GM23338 (cell line): ENCODE results near the gene DRD4. TPM values are rescaled to one million over a fixed set of nuclear protein-coding genes. Genes with fewer than 3 reads are reported as not detected.

ENCODE experiments used
- ATAC-seq: fragments of 200-7000 bp; cut with Tn5 transposase; 3 replicates; pipeline ENCODE4 v1.9.1; 2020
- DNase-seq: peaks from one replicate; pipeline ENCODE4 v3.0.0-alpha.2; 2015; ENCODE audit warnings: low spot score
- H2AFZ ChIP-seq: fragments of 200-600 bp; sonication (generic); 2 replicates; pipeline ENCODE4 v1.8.0; 2016; ENCODE audit warnings: antibody characterized with exemption, mild to moderate bottlenecking, moderate library complexity
- H3F3A ChIP-seq: fragments of 200-600 bp; sonication (generic); replicated peaks from 2 replicates; pipeline ENCODE4 v1.8.0; 2017; ENCODE audit warnings: antibody characterized with exemption, mixed run types, low read depth
- H3K27ac ChIP-seq: fragments of 200-600 bp; sonication (generic); 2 replicates; pipeline ENCODE4 v1.6.1; 2016; ENCODE audit warnings: low read depth
- H3K27me3 ChIP-seq: fragments of 200-600 bp; sonication (generic); 2 replicates; pipeline ENCODE4 v1.8.0; 2016; ENCODE audit warnings: mild to moderate bottlenecking, mixed run types, moderate library complexity; ENCODE audit not compliant: insufficient read depth
- H3K36me3 ChIP-seq: fragments of 200-600 bp; sonication (generic); 2 replicates; pipeline ENCODE4 v1.8.0; 2016; ENCODE audit warnings: mild to moderate bottlenecking; ENCODE audit not compliant: insufficient read depth
- H3K4me1 ChIP-seq: fragments of 200-600 bp; sonication (generic); 2 replicates; pipeline ENCODE4 v1.8.0; 2016; ENCODE audit warnings: mild to moderate bottlenecking, moderate library complexity; ENCODE audit not compliant: insufficient read depth
- H3K4me2 ChIP-seq: fragments of 200-600 bp; sonication (generic); 2 replicates; pipeline ENCODE4 v1.7.1; 2017; ENCODE audit warnings: mixed run types
- H3K4me3 ChIP-seq: fragments of 200-600 bp; sonication (generic); 2 replicates; pipeline ENCODE4 v1.6.1; 2016; ENCODE audit warnings: mixed run types
- H3K79me2 ChIP-seq: fragments of 200-600 bp; sonication (generic); replicated peaks from 2 replicates; pipeline ENCODE4 v1.8.0; 2017; ENCODE audit warnings: mild to moderate bottlenecking; ENCODE audit not compliant: insufficient read depth
- H3K9me2 ChIP-seq: fragments of 200-600 bp; sonication (generic); 2 replicates; pipeline ENCODE4 v1.8.0; 2017; ENCODE audit not compliant: insufficient read depth
- H4K20me1 ChIP-seq: fragments of 200-600 bp; sonication (generic); replicated peaks from 2 replicates; pipeline ENCODE4 v1.8.0; 2017; ENCODE audit warnings: mild to moderate bottlenecking; ENCODE audit not compliant: insufficient read depth
- H3K27ac Mint-ChIP-seq: 2 replicates; pipeline ENCODE4 v1.8.0; 2020; ENCODE audit warnings: inconsistent platforms, mild to moderate bottlenecking, moderate library complexity, mixed read lengths
- H3K27me3 Mint-ChIP-seq: 3 replicates; pipeline ENCODE4 v1.8.0; 2022; ENCODE audit warnings: low read depth, mild to moderate bottlenecking, moderate library complexity, mixed read lengths, inconsistent platforms; ENCODE audit not compliant: insufficient read depth, poor library complexity
- H3K36me3 Mint-ChIP-seq: 3 replicates; pipeline ENCODE4 v1.8.0; 2021; ENCODE audit warnings: low read depth, mild to moderate bottlenecking, inconsistent platforms, moderate library complexity, mixed read lengths
- H3K4me1 Mint-ChIP-seq: 3 replicates; pipeline ENCODE4 v1.8.0; 2020; ENCODE audit warnings: mild to moderate bottlenecking, inconsistent platforms, mixed read lengths
- H3K4me3 Mint-ChIP-seq: 3 replicates; pipeline ENCODE4 v1.8.0; 2021; ENCODE audit warnings: moderate library complexity, mild to moderate bottlenecking, inconsistent platforms, mixed read lengths
- H3K9me3 Mint-ChIP-seq: 3 replicates; pipeline ENCODE4 v1.8.0; 2020; ENCODE audit warnings: moderate library complexity, mild to moderate bottlenecking, inconsistent platforms, mixed read lengths
- CREB1 ChIP-seq: fragments of 250-450 bp; sonication (Bioruptor Pico); IDR thresholded peaks from 2 replicates; pipeline ENCODE4 v1.5.0; 2020; ENCODE audit warnings: low read depth, mild to moderate bottlenecking, moderate library complexity
- CTCF ChIP-seq, 2 experiments: fragments of 200-600 bp in 1 of 2; sonication (generic) in 1 of 2; conservative IDR thresholded peaks; 2 replicates each; pipeline versions ENCODE4 v1.5.1 to v1.6.1; 2016 to 2017; ENCODE audit warnings: antibody characterized with exemption in 2 of 2, low read depth in 2 of 2, mild to moderate bottlenecking in 2 of 2, moderate library complexity in 1 of 2
- ETS1 ChIP-seq: IDR thresholded peaks from 2 replicates; pipeline ENCODE4 v1.6.1; 2016; ENCODE audit warnings: antibody characterized with exemption
- JUNB ChIP-seq: IDR thresholded peaks from one replicate; pipeline ENCODE4 v1.6.1; 2016; ENCODE audit warnings: antibody characterized with exemption; ENCODE audit not compliant: unreplicated experiment
- STAT1 ChIP-seq: IDR thresholded peaks from one replicate; pipeline ENCODE4 v1.6.1; 2016; ENCODE audit warnings: antibody characterized with exemption; ENCODE audit not compliant: unreplicated experiment
- ZNF114 ChIP-seq: fragments of 250-450 bp; sonication (Bioruptor Pico); IDR thresholded peaks from 2 replicates; pipeline ENCODE4 v1.5.0; 2020; ENCODE audit warnings: mild to moderate bottlenecking, moderate library complexity
- ZNF331 ChIP-seq: fragments of 250-450 bp; sonication (Bioruptor Pico); IDR thresholded peaks from 2 replicates; pipeline ENCODE4 v1.5.0; 2020; ENCODE audit warnings: low read depth, mild to moderate bottlenecking, moderate library complexity
- ZNF462 ChIP-seq: fragments of 250-450 bp; sonication (Bioruptor Pico); IDR thresholded peaks from 2 replicates; pipeline ENCODE4 v1.5.0; 2020; ENCODE audit warnings: mild to moderate bottlenecking, moderate library complexity
- polyA plus RNA-seq: library from polyadenylated mRNA; unstranded; fragments of >200 nt; fragmentation: Nextera tagmentation; extraction: Ambion mirVana; gene quantifications from 2 replicates; pipeline ENCODE4 v1.2.1, GENCODE V29; 2016
- total RNA-seq: library from RNA; depleted of rRNA; stranded (reverse); fragments of >200 nt; shearing (Covaris generic); gene quantifications from 2 replicates; pipeline ENCODE4 v1.2.3, GENCODE V29; 2014

Gene DRD4
- total and polyA plus RNA-seq, 2 experiments from 2014 or later: 1.0 to 1.8 TPM

DNA sequence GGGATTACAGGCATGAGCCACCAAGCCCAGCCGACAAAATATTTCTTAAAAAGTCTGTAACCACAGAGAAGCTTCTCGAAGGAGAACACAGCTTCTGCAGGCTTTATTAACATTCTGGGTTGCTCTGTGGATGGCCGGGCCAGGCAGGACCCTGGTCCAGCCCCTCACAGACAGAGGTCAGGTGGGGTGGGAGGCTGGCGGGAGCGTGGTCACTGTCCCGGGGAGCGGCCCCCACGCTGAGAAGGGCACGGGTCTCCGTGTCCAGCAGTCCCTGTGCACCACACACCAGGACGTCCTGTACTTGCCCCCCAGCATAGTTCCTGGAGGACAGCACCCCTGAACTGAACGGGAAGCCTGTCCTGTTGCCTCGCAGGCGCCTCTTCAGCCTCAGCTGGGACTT, 19.4 kb downstream of the DRD4 start (continued):
- TF ChIP-seq CTCF (conservative IDR thresholded peaks at IDR 0.05; ENCODE audit: low read depth in 2 of 2): no peak
- no peak for TF ChIP-seq STAT1
- TF ChIP-seq ZNF331 (CRISPR knock-in tag): no peak
- TF ChIP-seq ZNF462 (CRISPR knock-in tag): no peak

DNA sequence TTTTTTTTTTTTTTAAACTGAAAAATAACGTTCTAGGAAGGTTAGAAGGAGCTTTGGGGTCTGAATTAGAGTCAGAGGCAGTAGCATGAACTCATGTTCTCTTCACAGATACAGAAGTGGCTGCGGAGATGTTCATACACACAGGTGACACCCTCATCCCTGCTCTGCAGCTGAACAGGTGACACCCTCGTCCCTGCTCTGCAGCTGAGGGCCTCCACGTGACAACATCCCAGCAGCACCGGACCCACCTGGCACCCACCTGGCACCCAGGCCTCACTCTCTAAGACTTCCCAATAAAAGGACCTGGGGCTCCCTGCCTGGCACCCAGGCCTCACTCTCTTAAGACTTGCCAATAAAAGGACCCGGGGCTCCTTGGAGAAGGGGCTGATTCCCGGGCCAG, 19.8 kb downstream of the DRD4 start:
- no peak for ATAC-seq
- H3K27me3 Mint-ChIP-seq: peaks cover 12% of the 10 kb centered on the region
- Histone ChIP-seq H3K27me3 (no peaks in the 10 kb centered on the region), H3K79me2 (peaks cover 3% of the 10 kb centered on the region; the same call in 1 of the 2 replicates), H3K27ac (no peak overlapping the region), H3K4me3 (no peak overlapping the region), H3K4me1 (no peaks in the 10 kb centered on the region), H3K36me3 (peaks cover 12% of the 10 kb centered on the region), H3K4me2 (no peak overlapping the region), H2AFZ (no peak overlapping the region), H3F3A (peaks cover 10% of the 10 kb centered on the region; the same call in 1 of the 2 replicates), H3K9me2 (no peaks in the 10 kb centered on the region), H4K20me1 (peaks cover 8% of the 10 kb centered on the region; the same call in 1 of the 2 replicates)
- DNase-seq: no peak
- peaks cover 23% of the 10 kb centered on the region for H3K36me3 Mint-ChIP-seq
- H3K4me1 Mint-ChIP-seq: no peaks in the 10 kb centered on the region
- no peak overlapping the region for H3K4me3 Mint-ChIP-seq
- H3K27ac Mint-ChIP-seq: no peak overlapping the region
- H3K9me3 Mint-ChIP-seq: no peaks in the 10 kb centered on the region
- TF ChIP-seq JUNB (no peak), ETS1 (no peak), CTCF (conservative IDR thresholded peaks at IDR 0.05; ENCODE audit: low read depth in 2 of 2) (no peak), CREB1 (no peak), ZNF114 (no peak), ZNF331 (CRISPR knock-in tag) (no peak)
